GM13977 (cell line): Measurements from ENCODE around the gene CDH13.

Experiments used
- DNase-seq: peaks from one replicate; pipeline ENCODE4 v3.0.0; 2012; ENCODE audit warnings: low spot score
- CTCF ChIP-seq: IDR thresholded peaks from 2 replicates; pipeline ENCODE4 v1.5.1; 2012; ENCODE audit warnings: mild to moderate bottlenecking, control low read depth; ENCODE audit not compliant: insufficient read depth; ENCODE audit errors: extremely low read depth, missing control alignments
- in situ Hi-C: fragments of 300-500 bp; cut with MboI; formaldehyde crosslinking; loops from one replicate; pipeline ENCODE4 v1.12.0; 2022; ENCODE audit warnings: low sequenced_read_pairs, low pct_unique_long_range_greater_than_20kb, mixed read lengths, inconsistent platforms; ENCODE audit not compliant: unreplicated experiment

CDH13 gene

GRCh38 chr16:82767808-82768207 lies 141.0 kb downstream of the CDH13 start:
- no peak for DNase-seq
- in situ Hi-C loops = no loop called here
- no peak for TF ChIP-seq CTCF

DNA sequence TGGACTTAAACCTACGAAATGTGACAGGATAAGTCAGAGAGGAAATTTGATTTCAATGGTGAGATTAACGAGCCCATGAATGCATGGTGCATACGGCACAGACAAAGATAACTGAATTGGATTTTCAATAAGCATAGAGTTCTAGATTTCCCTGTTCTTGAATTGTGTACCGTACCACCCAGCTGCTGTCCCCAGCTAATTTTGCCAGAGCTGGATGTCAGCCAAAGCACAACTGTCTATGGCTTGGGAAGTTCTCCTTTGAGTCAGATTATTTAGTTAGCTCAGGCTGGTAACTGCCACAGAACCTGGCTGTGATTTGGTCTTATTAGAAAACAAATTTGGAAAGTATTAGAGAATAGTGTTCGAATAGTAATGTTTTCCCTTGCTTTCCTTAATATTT lies 143.1 kb downstream of the CDH13 start:
- no peak for DNase-seq
- no peak for TF ChIP-seq CTCF
- in situ Hi-C loops = no loop called here

GRCh38 chr16:82772215-82772614 lies 145.4 kb downstream of the CDH13 start:
- no peak for TF ChIP-seq CTCF
- in situ Hi-C loops = no loop called here
- DNase-seq = no peak

DNA sequence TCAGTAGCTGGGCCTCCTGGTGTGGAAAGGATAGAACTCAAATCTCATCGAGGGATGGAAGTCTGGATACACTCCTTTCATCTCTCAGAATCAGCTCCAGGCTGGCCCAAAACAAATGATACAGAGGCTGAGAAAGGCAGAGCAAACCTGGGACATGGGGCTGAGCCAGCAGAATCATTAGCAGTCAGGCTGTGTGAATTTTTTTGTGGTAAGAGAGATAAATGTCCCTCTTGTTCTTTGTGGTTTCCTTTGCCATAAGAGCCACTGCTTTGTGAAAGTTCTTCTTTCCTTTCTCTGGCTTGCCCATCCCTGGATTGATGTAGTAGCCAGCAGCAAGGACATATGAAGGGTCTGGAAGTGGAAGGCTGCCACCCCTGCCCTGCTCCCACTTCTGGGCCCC lies 146.2 kb downstream of the CDH13 start:
- no peak for DNase-seq
- TF ChIP-seq CTCF = no peak
- in situ Hi-C loops = no loop called here

GRCh38 chr16:82776470-82777146 lies 149.8 kb downstream of the CDH13 start:
- in situ Hi-C loops = no loop called here
- no peak for DNase-seq
- TF ChIP-seq CTCF = no peak

- TF ChIP-seq CTCF = no peak
- in situ Hi-C loops = no loop called here
- no peak for DNase-seq
Measured at GRCh38 chr16:82782715-82783251, 156.0 kb downstream of the CDH13 start.
